ENCODE results near the gene NPAS1.

DNA sequence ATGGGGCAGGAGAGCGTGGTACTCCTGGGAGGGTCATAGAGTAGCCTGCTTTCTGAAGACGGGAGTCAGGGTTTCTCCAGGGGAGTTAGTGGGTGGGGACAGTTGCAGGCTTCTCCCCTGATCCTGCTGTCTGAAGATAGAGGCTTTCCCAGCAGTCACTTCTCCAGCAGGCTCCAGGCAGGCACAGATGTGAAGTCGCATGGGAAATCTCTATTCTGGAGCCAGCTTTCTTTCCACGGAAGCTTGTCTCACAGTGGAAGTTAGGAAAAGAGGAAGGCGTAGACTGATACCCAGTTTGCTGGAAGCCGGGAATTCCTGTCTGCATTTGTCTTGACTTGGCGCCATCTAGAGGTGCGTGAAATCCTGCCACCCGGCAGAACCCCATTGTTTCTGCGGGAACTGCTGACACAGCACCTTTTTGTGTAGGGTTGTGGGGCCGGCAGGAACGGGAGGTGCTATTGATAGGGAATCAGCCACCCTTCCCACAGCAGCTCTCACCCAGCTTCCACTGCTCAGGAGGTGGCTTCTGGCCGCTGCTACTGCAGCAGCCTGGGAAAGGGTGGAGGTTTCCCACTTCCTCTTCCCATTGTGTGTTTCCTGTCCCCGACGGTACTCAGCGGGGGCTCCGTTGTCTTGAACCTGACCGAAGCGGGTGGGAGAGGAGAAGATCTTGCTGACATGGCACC is 28.5 kb upstream of the NPAS1 start:
- TF ChIP-seq, protein P1, sequence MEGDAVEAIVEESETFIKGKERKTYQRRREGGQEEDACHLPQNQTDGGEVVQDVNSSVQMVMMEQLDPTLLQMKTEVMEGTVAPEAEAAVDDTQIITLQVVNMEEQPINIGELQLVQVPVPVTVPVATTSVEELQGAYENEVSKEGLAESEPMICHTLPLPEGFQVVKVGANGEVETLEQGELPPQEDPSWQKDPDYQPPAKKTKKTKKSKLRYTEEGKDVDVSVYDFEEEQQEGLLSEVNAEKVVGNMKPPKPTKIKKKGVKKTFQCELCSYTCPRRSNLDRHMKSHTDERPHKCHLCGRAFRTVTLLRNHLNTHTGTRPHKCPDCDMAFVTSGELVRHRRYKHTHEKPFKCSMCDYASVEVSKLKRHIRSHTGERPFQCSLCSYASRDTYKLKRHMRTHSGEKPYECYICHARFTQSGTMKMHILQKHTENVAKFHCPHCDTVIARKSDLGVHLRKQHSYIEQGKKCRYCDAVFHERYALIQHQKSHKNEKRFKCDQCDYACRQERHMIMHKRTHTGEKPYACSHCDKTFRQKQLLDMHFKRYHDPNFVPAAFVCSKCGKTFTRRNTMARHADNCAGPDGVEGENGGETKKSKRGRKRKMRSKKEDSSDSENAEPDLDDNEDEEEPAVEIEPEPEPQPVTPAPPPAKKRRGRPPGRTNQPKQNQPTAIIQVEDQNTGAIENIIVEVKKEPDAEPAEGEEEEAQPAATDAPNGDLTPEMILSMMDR (IDR thresholded peaks at IDR 0.05; ENCODE audit: low read depth, low read length): peak; percentile 97
- no peak for TF ChIP-seq EZH2phosphoT487 (IDR thresholded peaks at IDR 0.05; ENCODE audit: low read depth)

All from OCI-LY3 (cell line).